Osteoblast (primary cell): ENCODE results near the gene IGFL3. TPM values are rescaled to one million over a fixed set of nuclear protein-coding genes. Genes with fewer than 3 reads are reported as not detected.

Experiments
- DNase-seq: peaks from one replicate; pipeline ENCODE4 v3.0.0; 2011; ENCODE audit warnings: low spot score, mixed read lengths; ENCODE audit not compliant: insufficient read length; ENCODE audit errors: missing footprints
- H2AFZ ChIP-seq: 2 replicates; pipeline ENCODE4 v1.6.0; 2011; ENCODE audit warnings: mild to moderate bottlenecking, low read length
- H3K27ac ChIP-seq: 2 replicates; pipeline ENCODE4 v1.5.1; 2011; ENCODE audit warnings: mild to moderate bottlenecking, low read depth, low read length, moderate library complexity
- H3K27me3 ChIP-seq: 2 replicates; pipeline ENCODE4 v1.6.0; 2012; ENCODE audit warnings: mild to moderate bottlenecking, control low read depth, inconsistent platforms, low read length, moderate library complexity; ENCODE audit not compliant: insufficient read depth
- H3K36me3 ChIP-seq: 2 replicates; pipeline ENCODE4 v1.5.1; 2011; ENCODE audit warnings: mild to moderate bottlenecking, low read length, control low read depth, moderate library complexity; ENCODE audit not compliant: insufficient read depth
- H3K4me1 ChIP-seq: 2 replicates; pipeline ENCODE4 v1.5.1; 2011; ENCODE audit warnings: mild to moderate bottlenecking, low read length, control low read depth, moderate library complexity; ENCODE audit not compliant: insufficient read depth
- H3K4me2 ChIP-seq: 2 replicates; pipeline ENCODE4 v1.6.0; 2011; ENCODE audit warnings: mild to moderate bottlenecking, low read length; ENCODE audit not compliant: insufficient read depth
- H3K4me3 ChIP-seq: fragments of 200-600 bp; sonication (generic); 3 replicates; pipeline ENCODE4 v1.5.1; 2012; ENCODE audit warnings: mild to moderate bottlenecking, low read length, inconsistent platforms; ENCODE audit not compliant: insufficient read depth
- H3K79me2 ChIP-seq: 2 replicates; pipeline ENCODE4 v1.6.0; 2012; ENCODE audit warnings: mild to moderate bottlenecking, low read length, control low read depth, inconsistent platforms; ENCODE audit not compliant: insufficient read depth
- H3K9me3 ChIP-seq: 2 replicates; pipeline ENCODE4 v1.5.1; 2011; ENCODE audit warnings: low read depth, low read length, control low read depth
- H4K20me1 ChIP-seq: 2 replicates; pipeline ENCODE4 v1.6.0; 2012; ENCODE audit warnings: mild to moderate bottlenecking, low read length, control low read depth; ENCODE audit not compliant: insufficient read depth
- total RNA-seq: library from RNA; depleted of rRNA; stranded (reverse); fragments of >200 nt; gene quantifications from 2 replicates; pipeline ENCODE4 v1.2.3, GENCODE V29; 2012
- TF ChIP-seq, protein P1 (sequence below): IDR thresholded peaks from 2 replicates; pipeline ENCODE4 v1.5.1; 2011; ENCODE audit warnings: mild to moderate bottlenecking, low read depth, low read length, moderate library complexity; ENCODE audit errors: extremely low read depth

IGFL3 gene
- total RNA-seq, 1 donor, result not detected

DNA sequence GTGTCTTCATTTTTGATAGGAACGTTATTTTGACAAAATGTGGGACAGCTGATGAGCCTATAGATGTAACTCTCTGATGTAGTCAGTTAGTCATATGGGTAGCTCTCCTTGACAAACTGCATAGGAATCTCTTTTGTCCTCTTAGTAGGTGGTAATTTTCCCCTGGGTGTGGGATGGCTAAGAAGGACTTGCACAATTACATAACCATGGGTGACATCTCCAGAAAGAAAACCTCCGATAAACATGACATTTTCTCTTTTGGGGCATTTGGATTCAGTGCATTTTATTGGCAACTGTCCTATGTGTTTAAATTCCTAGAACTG is 41.8 kb downstream of the IGFL3 start:
- H3K9me3 ChIP-seq, result peaks cover 12% of the 10 kb centered on the region
- TF ChIP-seq, protein P1, sequence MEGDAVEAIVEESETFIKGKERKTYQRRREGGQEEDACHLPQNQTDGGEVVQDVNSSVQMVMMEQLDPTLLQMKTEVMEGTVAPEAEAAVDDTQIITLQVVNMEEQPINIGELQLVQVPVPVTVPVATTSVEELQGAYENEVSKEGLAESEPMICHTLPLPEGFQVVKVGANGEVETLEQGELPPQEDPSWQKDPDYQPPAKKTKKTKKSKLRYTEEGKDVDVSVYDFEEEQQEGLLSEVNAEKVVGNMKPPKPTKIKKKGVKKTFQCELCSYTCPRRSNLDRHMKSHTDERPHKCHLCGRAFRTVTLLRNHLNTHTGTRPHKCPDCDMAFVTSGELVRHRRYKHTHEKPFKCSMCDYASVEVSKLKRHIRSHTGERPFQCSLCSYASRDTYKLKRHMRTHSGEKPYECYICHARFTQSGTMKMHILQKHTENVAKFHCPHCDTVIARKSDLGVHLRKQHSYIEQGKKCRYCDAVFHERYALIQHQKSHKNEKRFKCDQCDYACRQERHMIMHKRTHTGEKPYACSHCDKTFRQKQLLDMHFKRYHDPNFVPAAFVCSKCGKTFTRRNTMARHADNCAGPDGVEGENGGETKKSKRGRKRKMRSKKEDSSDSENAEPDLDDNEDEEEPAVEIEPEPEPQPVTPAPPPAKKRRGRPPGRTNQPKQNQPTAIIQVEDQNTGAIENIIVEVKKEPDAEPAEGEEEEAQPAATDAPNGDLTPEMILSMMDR, result no peak
- no peaks in the 10 kb centered on the region for H3K79me2 ChIP-seq
- no peak for DNase-seq
- H3K4me3 ChIP-seq, result no peak overlapping the region
- H3K27ac ChIP-seq, result no peak overlapping the region
- H3K4me2 ChIP-seq, result no peak overlapping the region
- peaks cover 5% of the 10 kb centered on the region for H4K20me1 ChIP-seq
- H3K36me3 ChIP-seq, result no peaks in the 10 kb centered on the region
- peaks cover 33% of the 10 kb centered on the region for H3K27me3 ChIP-seq
- H2AFZ ChIP-seq, result no peak overlapping the region
- peaks cover 20% of the 10 kb centered on the region for H3K4me1 ChIP-seq

DNA sequence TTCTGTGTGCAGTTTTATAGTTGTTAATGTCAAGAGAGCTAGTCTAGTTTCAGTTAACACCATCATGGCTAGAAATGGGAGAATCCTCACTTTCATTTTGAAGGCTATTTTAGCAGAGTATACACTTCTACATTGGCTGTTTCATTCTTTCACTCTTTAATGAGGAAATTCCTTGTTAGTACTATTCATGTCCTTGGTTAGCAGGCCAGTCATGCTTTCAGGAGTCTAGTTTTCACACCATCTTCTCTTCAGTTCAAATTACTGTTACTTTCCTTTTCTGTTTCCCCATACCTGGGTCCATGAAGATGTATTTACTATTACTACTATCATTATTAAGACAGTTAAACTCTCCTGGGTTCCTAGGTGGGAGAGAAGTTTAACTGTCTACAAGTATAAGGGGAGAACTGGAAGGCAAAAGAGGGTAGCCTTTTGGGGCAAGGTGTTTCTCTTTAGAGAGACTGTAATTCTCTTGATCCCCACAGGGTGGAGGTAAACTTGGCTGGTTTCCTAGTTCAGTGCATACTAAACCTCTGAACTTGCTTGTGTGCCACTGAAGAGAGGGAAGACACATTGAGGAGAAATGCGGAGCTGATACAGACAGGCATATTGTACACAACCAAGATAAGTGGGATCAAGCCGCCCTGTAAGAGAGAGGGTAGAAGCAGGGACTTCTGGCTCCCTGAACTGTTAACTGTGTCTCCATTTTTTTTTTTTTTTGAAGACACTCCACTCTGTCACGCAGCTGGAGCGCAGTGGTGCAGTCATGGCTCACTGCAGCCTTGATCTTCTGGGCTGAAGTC is 42.4 kb downstream of the IGFL3 start:
- TF ChIP-seq, protein P1, result peak; percentile 63
- H3K27me3 ChIP-seq, result peaks cover 38% of the 10 kb centered on the region
- no peak overlapping the region for H3K27ac ChIP-seq
- H2AFZ ChIP-seq, result no peak overlapping the region
- H3K79me2 ChIP-seq, result no peaks in the 10 kb centered on the region
- peak; percentile 56 for DNase-seq
- H4K20me1 ChIP-seq, result peaks cover 5% of the 10 kb centered on the region
- H3K4me3 ChIP-seq, result no peak overlapping the region
- peaks cover 12% of the 10 kb centered on the region for H3K9me3 ChIP-seq
- no peak overlapping the region for H3K4me2 ChIP-seq
- H3K4me1 ChIP-seq, result peaks cover 25% of the 10 kb centered on the region
- H3K36me3 ChIP-seq, result no peaks in the 10 kb centered on the region

DNA sequence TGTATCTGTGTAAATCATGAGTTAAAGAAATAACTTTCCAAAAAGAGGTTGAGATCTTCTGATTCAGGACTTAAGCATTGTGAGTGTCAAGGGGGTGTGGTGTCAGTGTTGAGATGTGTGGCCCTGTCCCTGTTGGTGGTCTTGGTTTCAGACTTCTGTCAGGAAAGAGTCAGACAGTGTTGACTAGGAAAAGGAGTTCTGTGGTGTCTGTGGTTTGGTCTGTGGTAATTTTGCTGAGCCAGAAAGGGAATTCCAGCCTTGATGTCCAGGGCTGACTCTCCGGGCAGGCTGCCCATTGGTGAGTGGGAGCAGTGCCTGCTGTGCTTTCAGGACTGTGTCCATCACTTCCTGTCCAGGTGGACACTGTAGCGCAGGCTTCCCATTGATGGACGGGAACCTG is 43.9 kb downstream of the IGFL3 start:
- Histone ChIP-seq H3K4me1 (peaks cover 25% of the 10 kb centered on the region), H3K9me3 (peaks cover 6% of the 10 kb centered on the region), H4K20me1 (peaks cover 5% of the 10 kb centered on the region), H3K36me3 (no peaks in the 10 kb centered on the region), H3K79me2 (no peaks in the 10 kb centered on the region), H3K27ac (no peak overlapping the region), H3K27me3 (peaks cover 50% of the 10 kb centered on the region), H3K4me3 (no peak overlapping the region), H3K4me2 (no peak overlapping the region), H2AFZ (no peak overlapping the region)
- TF ChIP-seq, protein P1, result no peak
- DNase-seq, result peak; percentile 86

DNA sequence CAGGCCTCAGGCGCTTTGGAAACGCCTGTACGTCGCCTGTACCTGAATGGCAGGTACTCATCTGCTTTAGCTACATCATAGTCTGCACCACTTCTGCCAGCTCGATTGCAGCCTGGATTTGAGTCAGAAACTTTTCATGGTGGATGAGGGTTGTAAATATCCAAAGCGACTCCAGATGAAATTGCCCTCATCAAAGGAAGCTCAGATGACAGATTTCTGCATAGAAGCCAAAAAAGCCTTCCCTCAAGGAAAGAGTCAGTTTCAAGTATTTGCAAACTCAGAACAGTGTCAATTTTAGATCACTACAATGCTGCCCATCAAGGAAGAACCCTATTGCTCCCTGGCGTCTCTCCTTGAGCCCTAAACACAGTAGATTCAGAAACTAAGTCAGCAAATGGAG is 44.9 kb downstream of the IGFL3 start:
- H3K4me1 ChIP-seq, result peaks cover 25% of the 10 kb centered on the region
- H3K79me2 ChIP-seq, result no peaks in the 10 kb centered on the region
- no peak overlapping the region for H3K4me2 ChIP-seq
- H3K4me3 ChIP-seq, result no peak overlapping the region
- no peak for DNase-seq
- no peak overlapping the region for H2AFZ ChIP-seq
- H3K36me3 ChIP-seq, result no peaks in the 10 kb centered on the region
- H3K9me3 ChIP-seq, result peaks cover 1% of the 10 kb centered on the region
- TF ChIP-seq, protein P1, result no peak
- no peak overlapping the region for H3K27ac ChIP-seq
- peaks cover 5% of the 10 kb centered on the region for H4K20me1 ChIP-seq
- peaks cover 60% of the 10 kb centered on the region for H3K27me3 ChIP-seq
